ENCODE data around the gene BSCL2. TPM values are rescaled to one million over a fixed set of nuclear protein-coding genes. Genes with fewer than 3 reads are reported as not detected.
A peak's percentile ranks its signal among the peaks of the same experiment; 100 is the strongest.
"Not testable (repeated sequence)": the region's sequence is repeated elsewhere in the genome, so short reads cannot be mapped to it uniquely, and the experiment has no call there.

The BSCL2 gene
- total RNA-seq, 1 donor from 2014 or later = 34.6 TPM

GRCh38 chr11:62706850-62707247 is 375 bp downstream of the BSCL2 start:
- Histone ChIP-seq H3F3A (ENCODE audit: low read depth) (peaks cover 63% of the 10 kb centered on the region), H3K27ac (peak overlapping the region; percentile 72), H3K4me2 (peak overlapping the region; percentile 96), H4K20me1 (ENCODE audit: low read depth) (no peaks in the 10 kb centered on the region), H2AFZ (replicated peaks) (peak overlapping the region; percentile 7), H3K27me3 (no peaks in the 10 kb centered on the region), H3K4me1 (peaks cover 32% of the 10 kb centered on the region), H3K9ac (no peak overlapping the region), H3K9me3 (ENCODE audit: low read depth) (no peaks in the 10 kb centered on the region), H3K79me2 (ENCODE audit: low read depth) (peaks cover 16% of the 10 kb centered on the region), H3K4me3 (peak overlapping the region; percentile 60), H3K36me3 (no peaks in the 10 kb centered on the region)
- peak overlapping the region; percentile 85 for H3K27ac Mint-ChIP-seq
- peaks cover 18% of the 10 kb centered on the region for H3K36me3 Mint-ChIP-seq
- H3K9me3 Mint-ChIP-seq = no peaks in the 10 kb centered on the region
- H3K4me1 Mint-ChIP-seq = peaks cover 47% of the 10 kb centered on the region
- TF ChIP-seq EZH2 (IDR thresholded peaks at IDR 0.05) = no peak
- TF ChIP-seq EZH2phosphoT487 (IDR thresholded peaks at IDR 0.05) = no peak
- TF ChIP-seq, protein P1, sequence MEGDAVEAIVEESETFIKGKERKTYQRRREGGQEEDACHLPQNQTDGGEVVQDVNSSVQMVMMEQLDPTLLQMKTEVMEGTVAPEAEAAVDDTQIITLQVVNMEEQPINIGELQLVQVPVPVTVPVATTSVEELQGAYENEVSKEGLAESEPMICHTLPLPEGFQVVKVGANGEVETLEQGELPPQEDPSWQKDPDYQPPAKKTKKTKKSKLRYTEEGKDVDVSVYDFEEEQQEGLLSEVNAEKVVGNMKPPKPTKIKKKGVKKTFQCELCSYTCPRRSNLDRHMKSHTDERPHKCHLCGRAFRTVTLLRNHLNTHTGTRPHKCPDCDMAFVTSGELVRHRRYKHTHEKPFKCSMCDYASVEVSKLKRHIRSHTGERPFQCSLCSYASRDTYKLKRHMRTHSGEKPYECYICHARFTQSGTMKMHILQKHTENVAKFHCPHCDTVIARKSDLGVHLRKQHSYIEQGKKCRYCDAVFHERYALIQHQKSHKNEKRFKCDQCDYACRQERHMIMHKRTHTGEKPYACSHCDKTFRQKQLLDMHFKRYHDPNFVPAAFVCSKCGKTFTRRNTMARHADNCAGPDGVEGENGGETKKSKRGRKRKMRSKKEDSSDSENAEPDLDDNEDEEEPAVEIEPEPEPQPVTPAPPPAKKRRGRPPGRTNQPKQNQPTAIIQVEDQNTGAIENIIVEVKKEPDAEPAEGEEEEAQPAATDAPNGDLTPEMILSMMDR (IDR thresholded peaks at IDR 0.05) = no peak
- no peak for DNase-seq (ENCODE audit: low spot score)
- H3K27me3 Mint-ChIP-seq (ENCODE audit: insufficient read depth, low read depth) = peaks cover 8% of the 10 kb centered on the region
- peak overlapping the region; percentile 88 for H3K4me3 Mint-ChIP-seq

DNA sequence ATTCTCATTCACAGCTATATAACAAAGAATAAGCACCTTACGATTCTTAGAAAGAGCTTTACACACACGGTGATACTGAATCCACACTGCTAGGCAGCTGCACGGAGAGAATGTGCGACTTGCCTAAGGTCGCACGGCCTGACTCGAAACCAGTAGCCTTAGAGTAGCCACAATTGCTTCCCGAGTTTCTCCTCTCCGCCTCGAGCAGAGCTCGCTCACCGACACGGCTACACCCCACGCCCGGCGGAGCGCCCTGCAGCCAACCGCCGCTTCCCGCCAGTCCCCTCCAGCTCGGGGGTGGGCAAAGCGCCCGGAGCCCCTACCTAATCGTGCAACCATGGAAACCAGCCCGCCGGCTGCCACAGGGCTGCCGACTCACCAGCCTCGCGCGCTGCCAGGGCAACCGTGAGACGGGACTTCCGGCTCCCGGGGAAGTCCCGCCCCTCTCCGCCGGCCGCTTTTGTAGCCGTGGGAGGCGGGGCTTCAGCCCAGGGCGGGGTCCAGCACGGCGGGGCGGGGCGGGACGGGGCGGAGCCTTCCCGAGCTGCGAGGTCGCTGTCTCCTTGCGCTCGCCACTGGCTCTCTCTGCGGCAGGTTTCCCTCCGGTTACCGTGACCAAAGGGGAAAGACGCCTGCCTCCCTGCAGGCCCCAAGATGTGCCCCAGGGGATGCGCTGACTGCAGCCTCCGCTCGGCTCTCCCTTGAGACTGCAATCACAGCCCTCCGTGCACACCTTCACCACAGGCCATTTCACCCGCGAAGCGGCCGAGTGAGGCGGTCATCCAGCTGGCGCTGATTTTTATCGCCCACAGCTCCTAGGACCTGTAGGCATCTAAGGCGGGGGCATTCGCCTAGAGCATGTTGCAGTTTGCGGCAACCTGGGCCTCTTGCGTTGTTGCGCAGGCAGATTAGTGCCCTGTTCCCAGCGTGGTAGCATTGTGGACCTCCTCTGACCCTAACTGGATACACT is 1.1 kb downstream of the BSCL2 start:
- no peaks in the 10 kb centered on the region for H3K36me3 ChIP-seq
- peak; percentile 99 for DNase-seq (ENCODE audit: low spot score)
- H3K4me3 Mint-ChIP-seq = peak overlapping the region; percentile 88
- H3K4me2 ChIP-seq = peak overlapping the region; percentile 96
- no peaks in the 10 kb centered on the region for H3K9me3 ChIP-seq (ENCODE audit: low read depth)
- peaks cover 56% of the 10 kb centered on the region for H3F3A ChIP-seq (ENCODE audit: low read depth)
- peaks cover 47% of the 10 kb centered on the region for H3K4me1 Mint-ChIP-seq
- H2AFZ ChIP-seq (replicated peaks) = peak overlapping the region; percentile 66
- peak overlapping the region; percentile 60 for H3K4me3 ChIP-seq
- H3K4me1 ChIP-seq = peaks cover 32% of the 10 kb centered on the region
- H3K9ac ChIP-seq = peak overlapping the region; percentile 74
- H4K20me1 ChIP-seq (ENCODE audit: low read depth) = no peaks in the 10 kb centered on the region
- peak overlapping the region; percentile 95 for H3K27ac Mint-ChIP-seq
- TF ChIP-seq, protein P1 (IDR thresholded peaks at IDR 0.05) = no peak
- TF ChIP-seq EZH2phosphoT487 (IDR thresholded peaks at IDR 0.05) = no peak
- no peak for TF ChIP-seq EZH2 (IDR thresholded peaks at IDR 0.05)
- peaks cover 20% of the 10 kb centered on the region for H3K36me3 Mint-ChIP-seq
- H3K27ac ChIP-seq = peak overlapping the region; percentile 72
- H3K27me3 ChIP-seq = no peaks in the 10 kb centered on the region
- peaks cover 8% of the 10 kb centered on the region for H3K27me3 Mint-ChIP-seq (ENCODE audit: insufficient read depth, low read depth)
- H3K9me3 Mint-ChIP-seq = no peaks in the 10 kb centered on the region
- peaks cover 16% of the 10 kb centered on the region for H3K79me2 ChIP-seq (ENCODE audit: low read depth)

GRCh38 chr11:62705413-62705812 is 1.8 kb downstream of the BSCL2 start:
- H3K27me3 Mint-ChIP-seq (ENCODE audit: insufficient read depth, low read depth) = peaks cover 8% of the 10 kb centered on the region
- peak overlapping the region; percentile 88 for H3K4me3 Mint-ChIP-seq
- TF ChIP-seq EZH2phosphoT487 (IDR thresholded peaks at IDR 0.05) = no peak
- Histone ChIP-seq H3K4me3 (peak overlapping the region; percentile 60), H3K9me3 (ENCODE audit: low read depth) (no peaks in the 10 kb centered on the region), H3F3A (ENCODE audit: low read depth) (peaks cover 49% of the 10 kb centered on the region), H2AFZ (replicated peaks) (peak overlapping the region; percentile 66), H3K79me2 (ENCODE audit: low read depth) (peaks cover 16% of the 10 kb centered on the region), H3K36me3 (peaks cover under 1% of the 10 kb centered on the region), H3K4me1 (peaks cover 32% of the 10 kb centered on the region), H3K27me3 (no peaks in the 10 kb centered on the region), H3K4me2 (peak overlapping the region; percentile 96), H3K27ac (peak overlapping the region; percentile 15), H3K9ac (peak overlapping the region; percentile 74), H4K20me1 (ENCODE audit: low read depth) (no peaks in the 10 kb centered on the region)
- H3K9me3 Mint-ChIP-seq = no peaks in the 10 kb centered on the region
- peaks cover 19% of the 10 kb centered on the region for H3K36me3 Mint-ChIP-seq
- H3K27ac Mint-ChIP-seq = peak overlapping the region; percentile 95
- no peak for DNase-seq (ENCODE audit: low spot score)
- H3K4me1 Mint-ChIP-seq = peaks cover 44% of the 10 kb centered on the region

GRCh38 chr11:62703921-62704320 is 3.3 kb downstream of the BSCL2 start:
- not testable (repeated sequence) for H3K4me3 Mint-ChIP-seq
- H3K4me1 Mint-ChIP-seq = peaks cover 31% of the 10 kb centered on the region

More at GRCh38 chr11:62703921-62704320, 3.3 kb downstream of the BSCL2 start:
- H3K27ac ChIP-seq; H3K4me3 ChIP-seq; H3K9me3 ChIP-seq (ENCODE audit: low read depth); H3K27ac Mint-ChIP-seq; H4K20me1 ChIP-seq (ENCODE audit: low read depth); H3K36me3 ChIP-seq; H3K27me3 ChIP-seq; H2AFZ ChIP-seq (replicated peaks); H3K4me2 ChIP-seq; H3K27me3 Mint-ChIP-seq (ENCODE audit: insufficient read depth, low read depth); H3K9ac ChIP-seq; DNase-seq (ENCODE audit: low spot score); H3K9me3 Mint-ChIP-seq: not testable (repeated sequence)
- H3K4me1 ChIP-seq = peaks cover 29% of the 10 kb centered on the region
- H3K36me3 Mint-ChIP-seq = peaks cover 21% of the 10 kb centered on the region
- H3F3A ChIP-seq (ENCODE audit: low read depth) = peaks cover 36% of the 10 kb centered on the region
- peaks cover 16% of the 10 kb centered on the region for H3K79me2 ChIP-seq (ENCODE audit: low read depth)
